HS-27A (cell line): ENCODE results near the gene GFRA1.

Source experiments
- DNase-seq: peaks from one replicate; pipeline ENCODE4 v3.0.0-alpha.2; 2012; ENCODE audit warnings: low read depth, missing footprints

GFRA1 gene

GRCh38 chr10:116241085-116241484 is 31.9 kb downstream of the GFRA1 start:
- no peak for DNase-seq

- no peak for DNase-seq
Observed at GRCh38 chr10:116240157-116240950, 32.7 kb downstream of the GFRA1 start.

- DNase-seq = no peak
Observed at GRCh38 chr10:116239229-116239628, 33.8 kb downstream of the GFRA1 start.

GRCh38 chr10:116237970-116238369 is 35.0 kb downstream of the GFRA1 start:
- no peak for DNase-seq

GRCh38 chr10:116237260-116237659 is 35.7 kb downstream of the GFRA1 start:
- no peak for DNase-seq

- no peak for DNase-seq
Observed at GRCh38 chr10:116233230-116233629, 39.8 kb downstream of the GFRA1 start.

GRCh38 chr10:116232613-116233012 is 40.4 kb downstream of the GFRA1 start:
- no peak for DNase-seq

- no peak for DNase-seq
Observed at GRCh38 chr10:116226766-116227165, 46.2 kb downstream of the GFRA1 start.

- DNase-seq = no peak
Observed at GRCh38 chr10:116226053-116226452, 47.0 kb downstream of the GFRA1 start.

- no peak for DNase-seq
Observed at GRCh38 chr10:116223289-116223688, 49.7 kb downstream of the GFRA1 start.

- no peak for DNase-seq
Observed at GRCh38 chr10:116221053-116221452, 52.0 kb downstream of the GFRA1 start.

- no peak for DNase-seq
Observed at GRCh38 chr10:116216676-116217075, 56.3 kb downstream of the GFRA1 start.

GRCh38 chr10:116215651-116216050 is 57.4 kb downstream of the GFRA1 start:
- DNase-seq = no peak

GRCh38 chr10:116211682-116212081 is 61.3 kb downstream of the GFRA1 start:
- DNase-seq = no peak

- DNase-seq = no peak
Observed at GRCh38 chr10:116210588-116211346, 62.2 kb downstream of the GFRA1 start.

GRCh38 chr10:116209781-116210180 is 63.2 kb downstream of the GFRA1 start:
- DNase-seq = no peak

- no peak for DNase-seq
Observed at GRCh38 chr10:116208956-116209567, 63.9 kb downstream of the GFRA1 start.

- DNase-seq = no peak
Observed at GRCh38 chr10:116207690-116208089, 65.3 kb downstream of the GFRA1 start.

GRCh38 chr10:116203661-116204060 is 69.3 kb downstream of the GFRA1 start:
- DNase-seq = no peak

- DNase-seq = no peak
Observed at GRCh38 chr10:116201670-116202430, 71.2 kb downstream of the GFRA1 start.

GRCh38 chr10:116201011-116201410 is 72.0 kb downstream of the GFRA1 start:
- no peak for DNase-seq

GRCh38 chr10:116198676-116199035 is 74.3 kb downstream of the GFRA1 start:
- DNase-seq = no peak
